Stimulated activated CD4-positive, alpha-beta T cell treated with anti-CD3 and anti-CD28 coated beads, Interleukin-12 subunit alpha, Interleukin-12 subunit beta, amount 100 ng/mL, for 24 hours (primary cell): Measurements from ENCODE around the gene MYOT.
"Not testable (repeated sequence)": the region's sequence is repeated elsewhere in the genome, so short reads cannot be mapped to it uniquely, and the experiment has no call there.

Experiments used
- DNase-seq, 2 experiments: peaks; one replicate each; pipeline ENCODE4 v3.0.0-alpha.2; 2020; ENCODE audit warnings: low read depth in 2 of 2

MYOT gene

GRCh38 chr5:137856916-137857862, 10.5 kb upstream of the MYOT start:
- DNase-seq = no peak

- DNase-seq = no peak
These were observed 9.3 kb upstream of the MYOT start for GRCh38 chr5:137858223-137858916.

- DNase-seq = no peak
These were observed 8.7 kb upstream of the MYOT start for GRCh38 chr5:137858954-137859353.

DNA sequence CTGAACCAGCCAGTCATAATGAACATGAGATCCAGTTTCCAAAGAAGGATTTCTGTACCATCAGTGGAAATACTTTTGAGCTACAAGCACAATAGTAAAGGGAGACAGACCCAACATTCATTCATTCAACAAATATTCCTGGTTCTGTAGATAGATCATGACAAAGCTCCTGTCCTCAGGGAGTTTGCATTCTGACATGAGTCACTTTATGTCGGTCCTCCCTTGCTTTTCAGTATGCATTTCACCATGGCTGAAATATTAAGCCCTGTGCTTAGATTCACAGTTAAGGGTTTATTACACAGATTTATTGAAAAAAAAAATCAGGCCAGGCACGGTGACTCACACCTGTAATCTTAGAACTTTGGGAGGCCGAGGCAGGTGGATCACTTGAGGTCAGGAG, 5.4 kb upstream of the MYOT start:
- DNase-seq = no peak

GRCh38 chr5:137863653-137864052, 4.0 kb upstream of the MYOT start:
- DNase-seq = not testable (repeated sequence)

GRCh38 chr5:137866541-137867388, 895 bp upstream of the MYOT start:
- DNase-seq = no peak

DNA sequence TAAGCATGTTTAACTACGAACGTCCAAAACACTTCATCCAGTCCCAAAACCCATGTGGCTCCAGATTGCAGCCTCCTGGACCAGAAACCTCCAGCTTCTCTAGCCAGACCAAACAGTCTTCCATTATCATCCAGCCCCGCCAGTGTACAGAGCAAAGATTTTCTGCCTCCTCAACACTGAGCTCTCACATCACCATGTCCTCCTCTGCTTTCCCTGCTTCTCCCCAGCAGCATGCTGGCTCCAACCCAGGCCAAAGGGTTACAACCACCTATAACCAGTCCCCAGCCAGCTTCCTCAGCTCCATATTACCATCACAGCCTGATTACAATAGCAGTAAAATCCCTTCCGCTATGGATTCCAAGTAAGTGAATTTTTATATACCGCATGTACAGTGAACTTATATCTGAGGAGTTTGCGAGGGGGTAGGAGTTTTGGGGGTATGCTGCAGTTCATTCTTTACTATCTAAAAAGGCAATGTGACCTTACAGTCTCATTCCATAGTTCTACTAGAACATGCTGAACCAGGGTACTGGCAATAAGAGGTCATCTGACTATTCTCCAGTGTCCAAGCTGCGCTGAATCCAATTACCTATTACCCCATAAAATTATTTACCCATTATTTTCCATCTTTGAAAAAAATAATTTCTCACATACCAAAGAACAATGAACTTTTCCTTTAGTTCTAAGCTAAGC, 3.1 kb downstream of the MYOT start:
- no peak for DNase-seq

GRCh38 chr5:137871571-137871970, 3.9 kb downstream of the MYOT start:
- DNase-seq = no peak

- no peak for DNase-seq
These were observed 4.8 kb downstream of the MYOT start for GRCh38 chr5:137872466-137872865.

GRCh38 chr5:137876101-137876500, 8.4 kb downstream of the MYOT start:
- DNase-seq = no peak

GRCh38 chr5:137880313-137880712, 12.7 kb downstream of the MYOT start:
- no peak for DNase-seq

GRCh38 chr5:137887831-137888230, 20.2 kb downstream of the MYOT start:
- no peak for DNase-seq

GRCh38 chr5:137888466-137888862, 20.8 kb downstream of the MYOT start:
- DNase-seq = no peak

DNA sequence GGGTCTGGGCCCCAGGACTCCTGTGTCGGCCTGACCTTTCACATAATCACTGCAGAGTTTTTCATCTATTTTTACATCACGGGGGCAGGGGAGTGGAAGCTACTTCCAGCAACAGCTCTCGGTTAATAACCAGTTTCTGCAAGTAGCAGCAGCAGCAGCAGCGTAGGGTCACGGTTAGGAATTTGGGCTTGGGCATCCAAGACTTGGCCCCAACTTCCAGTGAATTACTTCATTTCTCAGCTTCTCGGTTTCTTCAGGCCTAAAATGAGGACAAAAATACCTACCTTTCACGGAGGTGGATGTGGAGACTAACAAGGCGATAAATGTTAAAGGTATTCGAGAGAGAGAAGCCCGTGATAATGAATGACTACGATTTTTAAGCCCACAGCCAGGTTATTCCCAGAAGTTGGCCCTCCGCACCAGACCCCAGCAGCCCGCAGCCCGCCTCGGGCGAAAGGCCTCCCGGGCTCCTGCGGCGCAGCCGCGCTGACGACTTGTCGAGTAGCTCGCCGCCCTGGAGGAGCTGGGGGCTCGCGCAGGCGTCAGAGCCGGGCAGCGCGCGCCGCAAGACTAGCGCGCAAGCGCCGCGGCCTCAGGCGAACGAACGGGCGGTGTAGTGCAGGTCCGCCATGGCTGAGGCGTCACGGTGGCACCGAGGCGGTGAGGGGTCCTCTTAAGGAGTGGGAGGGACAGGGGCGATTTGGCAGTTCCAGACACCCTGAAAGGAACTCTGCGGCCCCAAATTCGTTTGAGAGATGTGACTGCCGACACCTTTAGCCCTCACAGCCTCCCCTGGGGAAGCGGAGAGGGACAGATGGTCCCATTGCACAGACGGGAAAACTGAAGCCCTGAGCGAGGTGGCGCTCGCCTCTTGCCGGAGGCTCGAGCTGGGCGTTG, 21.5 kb downstream of the MYOT start, which contains the start of gene PKD2L2:
Gene PKD2L2 (plus strand): TSS at position 595 of the 897 bp plus-strand sequence. CDS start 35 bp downstream, at position 630.
- DNase-seq = peak; percentile 75 to 77

DNA sequence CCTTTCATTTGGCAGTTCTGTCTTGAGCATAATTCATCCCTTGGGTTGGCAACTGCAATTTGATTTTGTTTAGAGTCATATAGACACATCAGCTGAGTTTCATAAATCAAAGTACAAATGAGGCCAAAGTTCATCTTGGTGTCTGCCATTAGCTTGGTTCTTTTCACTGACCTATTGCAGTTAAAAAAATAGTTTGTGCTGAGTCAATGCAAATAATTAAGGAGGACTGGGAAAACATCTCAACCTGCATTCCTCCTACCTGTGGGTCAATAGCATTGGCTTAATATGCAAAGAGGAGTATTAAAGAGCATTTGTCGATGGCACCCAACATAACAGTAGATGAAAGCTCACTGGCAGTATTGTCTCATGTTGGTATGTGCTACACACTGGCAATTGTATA, 23.2 kb downstream of the MYOT start:
- no peak for DNase-seq

DNA sequence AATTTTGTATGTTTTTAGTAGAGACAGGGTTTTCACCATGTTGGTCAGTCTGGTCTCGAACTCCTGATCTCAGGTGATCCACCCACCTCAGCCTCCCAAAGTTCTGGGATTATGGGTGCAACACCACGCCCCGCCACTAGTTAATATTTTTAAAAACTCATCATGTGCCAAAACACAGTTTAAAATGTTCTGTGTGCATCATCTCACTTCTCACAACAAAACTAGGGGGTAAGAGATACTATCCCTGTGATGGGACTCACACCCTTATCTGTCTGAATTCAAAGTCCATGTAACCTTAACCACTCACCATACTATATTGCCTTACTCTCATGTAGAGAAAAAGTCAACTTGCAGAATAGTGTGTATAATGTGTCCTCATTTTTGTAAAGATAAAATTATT, 24.2 kb downstream of the MYOT start:
- DNase-seq = no peak

DNA sequence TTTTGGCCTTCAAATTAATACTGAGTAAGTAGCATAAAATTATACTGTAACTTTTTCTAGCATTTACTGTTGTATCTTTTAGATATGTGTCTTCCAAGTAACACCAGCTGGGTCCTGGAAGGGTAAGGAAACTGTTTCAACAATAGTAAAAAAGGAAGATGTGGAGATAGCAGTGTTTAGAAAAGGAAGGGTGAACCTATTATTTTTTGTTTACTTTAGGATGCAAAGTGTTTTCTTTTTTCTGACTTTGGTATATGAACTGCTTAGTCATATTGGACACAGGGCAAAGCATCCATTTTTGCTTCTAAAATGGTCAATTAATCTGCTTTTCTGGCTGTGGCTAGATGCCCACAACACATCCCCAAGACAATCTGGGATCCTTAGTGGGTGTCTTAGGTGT, 26.9 kb downstream of the MYOT start:
- no peak for DNase-seq

- no peak for DNase-seq
These were observed 28.9 kb downstream of the MYOT start for GRCh38 chr5:137896560-137896959.

GRCh38 chr5:137899493-137899892, 31.8 kb downstream of the MYOT start:
- no peak for DNase-seq
